ENCODE data around the gene FAM156B. TPM values are rescaled to one million over a fixed set of nuclear protein-coding genes. Genes with fewer than 3 reads are reported as not detected.
A peak's percentile ranks its signal among the peaks of the same experiment; 100 is the strongest.

The FAM156B gene
- total and polyA plus RNA-seq, 2 of the 8 experiments (the other 6 are each of a cell fraction or from before 2014, with no cell fraction given): 9.1 to 36.2 TPM

DNA sequence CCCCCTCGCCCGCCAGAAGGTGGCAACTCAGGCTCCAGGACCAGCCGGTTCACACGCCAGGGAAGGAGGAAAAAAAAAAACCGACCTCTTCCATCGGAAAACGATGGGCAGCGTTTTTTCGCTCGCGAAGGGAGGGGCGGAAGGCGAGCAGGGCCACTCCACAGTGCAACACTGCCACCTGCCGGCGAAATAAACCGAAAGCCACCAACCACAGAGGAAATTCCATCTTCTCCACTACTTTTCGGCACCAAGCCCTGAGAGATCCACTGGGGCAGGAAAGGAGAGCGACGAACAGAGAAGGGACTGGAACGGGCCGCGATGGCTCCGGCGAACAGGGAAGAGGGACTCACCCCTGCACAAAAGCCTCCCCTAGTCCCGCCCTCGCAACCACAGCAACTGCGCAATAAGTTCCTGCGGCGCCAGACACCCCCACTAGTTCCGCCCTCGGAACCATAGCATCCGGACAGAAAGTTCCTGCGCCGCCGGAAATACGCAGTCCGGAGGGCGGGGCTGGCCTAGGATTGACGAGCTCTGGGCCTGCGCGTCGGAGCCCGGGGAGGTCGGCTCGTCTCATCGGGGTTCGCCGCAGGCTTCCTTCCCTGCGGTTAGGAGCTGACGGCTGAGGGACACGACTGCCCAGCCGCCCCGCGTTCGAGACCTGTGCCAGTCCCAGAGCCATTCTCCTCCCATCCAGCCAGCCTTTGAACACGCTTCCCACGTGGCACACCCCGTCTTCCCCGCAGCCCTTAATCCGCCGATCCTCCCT lies 37.8 kb downstream of the FAM156B start (continued):
- TF ChIP-seq, protein P1, sequence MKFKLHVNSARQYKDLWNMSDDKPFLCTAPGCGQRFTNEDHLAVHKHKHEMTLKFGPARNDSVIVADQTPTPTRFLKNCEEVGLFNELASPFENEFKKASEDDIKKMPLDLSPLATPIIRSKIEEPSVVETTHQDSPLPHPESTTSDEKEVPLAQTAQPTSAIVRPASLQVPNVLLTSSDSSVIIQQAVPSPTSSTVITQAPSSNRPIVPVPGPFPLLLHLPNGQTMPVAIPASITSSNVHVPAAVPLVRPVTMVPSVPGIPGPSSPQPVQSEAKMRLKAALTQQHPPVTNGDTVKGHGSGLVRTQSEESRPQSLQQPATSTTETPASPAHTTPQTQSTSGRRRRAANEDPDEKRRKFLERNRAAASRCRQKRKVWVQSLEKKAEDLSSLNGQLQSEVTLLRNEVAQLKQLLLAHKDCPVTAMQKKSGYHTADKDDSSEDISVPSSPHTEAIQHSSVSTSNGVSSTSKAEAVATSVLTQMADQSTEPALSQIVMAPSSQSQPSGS (IDR thresholded peaks at IDR 0.05; ENCODE audit: low read length): no peak
- 0 out of 2 replicates have a peak, but pooled peaks have one; percentile 12 for TF ChIP-seq SRF (IDR thresholded peaks at IDR 0.05; ENCODE audit: low read depth, low read length)
- TF ChIP-seq, protein P2, sequence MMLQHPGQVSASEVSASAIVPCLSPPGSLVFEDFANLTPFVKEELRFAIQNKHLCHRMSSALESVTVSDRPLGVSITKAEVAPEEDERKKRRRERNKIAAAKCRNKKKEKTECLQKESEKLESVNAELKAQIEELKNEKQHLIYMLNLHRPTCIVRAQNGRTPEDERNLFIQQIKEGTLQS (IDR thresholded peaks at IDR 0.05; ENCODE audit: insufficient read depth, low read depth, low read length): no peak
- no peak; a peak in 1 of 4 replicates for TF ChIP-seq SIN3A (conservative IDR thresholded peaks at IDR 0.05 in 1 of 2, IDR thresholded peaks at IDR 0.05 in 1 of 2; ENCODE audit: low read depth in 1 of 2, low read length in 2 of 2)
- TF ChIP-seq GABPA (IDR thresholded peaks at IDR 0.05; ENCODE audit: borderline replicate concordance, insufficient read depth, low read length): peak; percentile 62
- no peak for TF ChIP-seq CHD1 (IDR thresholded peaks at IDR 0.05; ENCODE audit: low read depth, low read length)
- no peak for TF ChIP-seq GTF2F1 (IDR thresholded peaks at IDR 0.05; ENCODE audit: borderline replicate concordance, low read depth, low read length)
- peak; percentile 97 for TF ChIP-seq KDM5A (IDR thresholded peaks at IDR 0.05; ENCODE audit: low read length)
- peak in 1 of 2 experiments; percentile 67; a peak in 1 of 3 replicates for TF ChIP-seq EP300 (IDR thresholded peaks at IDR 0.05; ENCODE audit: borderline replicate concordance in 1 of 2, low read depth in 2 of 2, low read length in 2 of 2)
- TF ChIP-seq BCL11A (IDR thresholded peaks at IDR 0.05; ENCODE audit: low read depth in 2 of 2, low read length in 2 of 2): no peak
- no peak for TF ChIP-seq SIRT6 (IDR thresholded peaks at IDR 0.05; ENCODE audit: low read length)
- TF ChIP-seq RFX5 (IDR thresholded peaks at IDR 0.05; ENCODE audit: borderline replicate concordance, low read depth, low read length): no peak
- no peak for TF ChIP-seq FOSL1 (IDR thresholded peaks at IDR 0.05; ENCODE audit: insufficient read depth, low read depth, low read length)
- no peak for TF ChIP-seq SAP30 (IDR thresholded peaks at IDR 0.05; ENCODE audit: insufficient read depth, insufficient replicate concordance, low read length)
- no peak for TF ChIP-seq TEAD4 (IDR thresholded peaks at IDR 0.05; ENCODE audit: low read depth, low read length)
- TF ChIP-seq SP2 (IDR thresholded peaks at IDR 0.05; ENCODE audit: low read length): no peak
- no peak for TF ChIP-seq CBX5 (IDR thresholded peaks at IDR 0.05; ENCODE audit: low read depth, low read length)
- no peak for TF ChIP-seq HDAC6 (IDR thresholded peaks at IDR 0.05; ENCODE audit: low read depth, low read length)
- no peak for TF ChIP-seq YY1 (IDR thresholded peaks at IDR 0.05; ENCODE audit: low read depth, low read length)
- TF ChIP-seq BRCA1 (IDR thresholded peaks at IDR 0.05; ENCODE audit: low read depth, low read length): no peak
- TF ChIP-seq POLR2A (IDR thresholded peaks at IDR 0.05; ENCODE audit: control extremely low read depth in 1 of 2, low read depth in 2 of 2, low read length in 2 of 2): peak in 1 of 2 experiments; percentile 81; a peak in 2 of 3 replicates
- no peak for TF ChIP-seq RNF2 (IDR thresholded peaks at IDR 0.05; ENCODE audit: borderline replicate concordance, low read depth, low read length, missing control alignments, poor library complexity, severe bottlenecking)

Data from H1 (cell line).